SHP77 treated with DMSO at 0.1 percent for 48 hours (cell line): ENCODE results near the gene OR2F2.
A peak's percentile ranks its signal among the peaks of the same experiment; 100 is the strongest.

ENCODE experiments used
- DNase-seq: peaks from one replicate; lab custom pipeline; 2025; lab: John Stamatoyannopoulos, UW

The OR2F2 gene

GRCh38 chr7:143934526-143935325 lies at the start of gene OR2F2:
OR2F2 (plus strand) TSS chr7:143935233; CDS start chr7:143935233, 0 bp downstream.
- no peak for DNase-seq

GRCh38 chr7:143885951-143886350 lies 49.1 kb upstream of the OR2F2 start:
- DNase-seq, result no peak

DNA sequence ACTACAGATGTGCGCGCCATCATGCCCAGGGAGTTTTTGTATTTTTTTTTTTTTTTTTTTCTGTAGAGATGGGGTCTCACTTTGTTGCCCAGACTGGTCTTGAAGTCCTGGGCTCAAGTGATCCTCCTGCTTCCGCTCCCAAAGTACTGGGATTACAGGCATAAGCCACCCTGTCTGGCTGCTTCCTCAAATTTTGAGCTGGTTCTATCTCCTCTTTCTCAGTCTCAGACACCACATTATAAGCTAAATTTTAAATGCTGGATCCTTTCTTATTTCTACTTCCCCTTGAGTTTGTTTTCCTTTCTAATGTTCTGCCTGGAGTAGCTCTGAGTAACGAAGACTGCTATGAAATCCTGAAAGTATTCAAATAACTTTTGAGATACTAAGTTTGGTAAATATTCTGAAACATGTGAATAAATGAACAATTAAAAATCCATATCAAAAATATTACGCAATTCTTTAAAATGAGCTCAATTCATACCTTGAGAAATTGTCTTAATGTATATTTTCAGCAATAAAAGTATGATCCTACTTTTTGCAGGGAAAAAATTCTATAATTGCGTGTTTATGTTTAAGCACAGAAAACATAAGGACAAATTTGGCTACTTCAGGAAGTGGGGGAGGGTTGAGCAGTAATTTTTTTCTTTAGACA lies 48.1 kb upstream of the OR2F2 start:
- DNase-seq, result no peak

GRCh38 chr7:143889068-143889467 lies 46.0 kb upstream of the OR2F2 start:
- no peak for DNase-seq

GRCh38 chr7:143890558-143890957 lies 44.5 kb upstream of the OR2F2 start:
- DNase-seq, result no peak

DNA sequence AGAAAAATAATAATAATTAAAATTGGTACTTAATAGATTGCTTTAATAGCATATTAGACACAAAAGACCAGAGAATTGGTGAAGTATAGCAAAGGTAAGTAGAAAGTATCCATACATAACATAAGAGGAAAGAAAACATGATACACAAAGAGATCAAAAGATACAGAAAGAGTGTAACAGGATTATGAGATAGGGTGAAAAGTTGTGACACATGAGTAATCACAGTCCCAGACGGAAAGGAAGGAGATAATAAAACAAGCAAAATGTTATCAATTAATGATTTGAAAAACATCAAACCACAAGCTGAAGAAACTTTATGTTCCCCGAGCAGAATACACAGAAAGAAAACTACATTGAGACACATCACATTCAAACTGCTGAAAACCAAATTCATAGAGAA lies 43.6 kb upstream of the OR2F2 start:
- no peak for DNase-seq

GRCh38 chr7:143892527-143893300 lies 42.3 kb upstream of the OR2F2 start:
- no peak for DNase-seq

DNA sequence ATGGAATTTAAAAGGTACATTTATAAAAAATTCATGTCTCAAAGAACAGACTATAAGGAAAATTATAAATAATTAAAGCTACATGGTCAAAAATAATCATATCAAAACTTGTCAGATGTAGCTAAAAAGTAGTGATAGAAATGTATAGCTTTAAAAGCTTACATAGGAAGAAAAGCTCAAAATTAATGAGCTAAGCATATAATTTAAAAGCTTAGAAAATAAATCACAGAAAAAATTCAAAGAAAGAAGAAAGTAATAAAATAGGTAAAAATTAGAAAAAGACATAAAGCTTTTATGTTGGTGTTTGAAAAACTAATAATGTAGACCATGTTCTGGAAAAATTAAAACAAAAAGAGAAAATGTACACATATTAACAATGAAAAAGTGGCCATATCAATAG lies 38.4 kb upstream of the OR2F2 start:
- DNase-seq, result no peak

GRCh38 chr7:143898810-143899209 lies 36.2 kb upstream of the OR2F2 start:
- no peak for DNase-seq

- no peak for DNase-seq
Observed at GRCh38 chr7:143900230-143900766, 34.7 kb upstream of the OR2F2 start.

DNA sequence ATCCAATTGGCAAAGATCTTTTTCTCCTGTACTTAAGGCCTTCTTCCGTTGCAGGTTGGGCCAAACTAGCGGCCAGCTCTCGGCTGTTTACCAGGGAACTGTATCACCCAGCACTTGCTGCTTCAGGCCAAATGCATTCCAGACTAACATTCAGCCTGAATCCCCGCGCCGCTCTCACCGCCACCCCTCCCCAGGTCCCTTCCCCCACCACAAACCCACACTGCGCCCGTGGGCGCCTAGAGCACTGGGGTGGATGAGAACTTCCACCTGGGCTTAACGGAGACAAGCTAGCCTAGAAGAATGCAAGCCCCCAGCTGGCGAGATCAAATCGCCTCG lies 33.7 kb upstream of the OR2F2 start:
- no peak for DNase-seq

DNA sequence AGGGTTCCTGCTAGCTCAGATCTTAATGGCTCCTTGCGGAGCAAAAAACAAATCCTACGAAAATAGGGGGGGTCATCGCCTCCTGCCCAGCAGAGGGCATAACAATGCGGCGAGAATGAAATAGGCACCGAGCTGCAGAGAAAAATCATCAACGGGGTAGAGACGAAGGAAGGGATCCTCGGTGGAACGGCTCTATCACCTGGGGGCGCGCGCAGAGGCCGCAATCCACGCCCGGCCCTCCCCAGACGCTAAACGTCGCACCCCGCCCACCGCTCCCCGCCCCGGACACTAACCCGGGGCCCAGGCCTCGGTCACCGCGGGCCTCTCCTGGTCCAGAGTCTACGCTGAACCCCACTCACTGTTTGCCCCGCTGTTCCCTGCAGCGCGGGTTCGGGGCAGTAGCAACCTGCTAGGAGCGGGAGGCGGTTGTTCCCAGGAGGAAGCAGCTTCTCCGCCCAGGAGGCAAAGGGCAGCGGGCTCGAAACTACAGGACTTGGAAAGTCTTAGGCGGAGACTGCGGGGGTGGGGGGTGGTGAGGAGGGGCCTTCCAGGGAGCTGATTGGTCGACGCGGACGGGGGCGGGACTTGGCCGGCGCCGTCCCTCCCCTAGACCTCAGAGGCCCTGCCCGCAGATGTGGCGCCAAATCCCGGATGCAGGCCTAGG lies 33.2 kb upstream of the OR2F2 start, which contains the start of gene TCAF1:
TCAF1 (minus strand) TSS at position 509 of the 664 bp plus-strand sequence. CDS start 25,568 bp downstream, outside the sequence.
- peak; percentile 72 for DNase-seq

- DNase-seq, result no peak
Observed at GRCh38 chr7:143902332-143902899, 32.6 kb upstream of the OR2F2 start.

DNA sequence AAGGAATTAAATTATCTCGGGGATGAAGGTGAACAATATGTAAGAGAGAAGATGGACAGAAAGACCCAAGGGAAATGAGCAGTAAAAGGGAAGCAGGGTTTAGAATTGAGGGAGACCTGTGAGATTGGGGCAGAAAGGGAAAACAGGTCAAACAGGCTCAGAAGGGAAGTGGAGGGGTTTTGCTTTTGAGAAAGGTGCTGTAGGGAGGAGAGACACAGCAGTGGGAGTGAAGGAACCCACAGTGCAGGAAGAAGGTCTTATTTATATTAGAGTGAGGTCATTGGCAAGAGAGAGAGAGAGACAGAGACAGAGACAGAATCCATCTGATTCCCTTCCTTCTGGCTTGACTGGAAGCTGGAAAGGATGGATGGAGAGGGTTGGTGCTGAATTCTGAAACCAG lies 29.5 kb upstream of the OR2F2 start:
- DNase-seq, result no peak

GRCh38 chr7:143906151-143906550 lies 28.9 kb upstream of the OR2F2 start:
- DNase-seq, result no peak

GRCh38 chr7:143906895-143907294 lies 28.1 kb upstream of the OR2F2 start:
- no peak for DNase-seq

GRCh38 chr7:143908120-143908519 lies 26.9 kb upstream of the OR2F2 start:
- no peak for DNase-seq

GRCh38 chr7:143909863-143910262 lies 25.2 kb upstream of the OR2F2 start:
- no peak for DNase-seq

DNA sequence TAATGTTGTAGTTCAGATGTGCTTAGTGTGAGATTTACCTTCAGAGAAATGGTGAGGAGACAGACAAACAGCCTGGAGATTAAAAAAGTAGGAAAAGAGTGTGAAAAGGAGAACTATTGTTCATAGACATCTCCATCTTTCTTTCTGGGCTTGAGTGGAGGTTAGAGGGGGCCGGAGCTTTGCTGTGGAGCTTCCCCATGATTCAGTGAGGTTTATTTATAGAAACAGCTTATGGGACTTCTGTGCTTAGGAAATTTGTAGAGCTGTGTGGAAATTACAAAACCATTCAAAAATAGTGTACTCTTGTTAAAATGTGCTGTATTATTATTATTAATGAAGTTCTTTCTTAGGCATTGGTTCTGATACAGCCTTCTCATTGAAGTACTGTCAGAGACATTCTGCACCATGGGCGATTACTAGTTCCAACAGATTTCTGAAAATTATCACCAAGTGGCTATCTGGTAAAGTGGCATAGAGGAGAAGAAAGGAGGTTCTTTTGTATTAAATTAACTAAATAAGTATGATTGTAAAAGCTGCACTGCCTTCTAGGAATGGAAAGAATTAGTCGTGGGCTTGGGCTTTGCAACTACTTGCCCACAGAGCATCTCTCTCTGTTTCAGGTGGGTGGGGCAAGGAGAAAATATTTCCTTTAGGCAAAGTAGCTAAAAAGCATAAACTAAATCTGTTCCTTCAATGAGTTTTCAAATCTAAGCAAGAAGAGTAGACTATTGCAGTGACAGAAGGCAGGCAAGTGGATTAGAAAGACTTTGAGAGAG lies 24.4 kb upstream of the OR2F2 start:
- no peak for DNase-seq

DNA sequence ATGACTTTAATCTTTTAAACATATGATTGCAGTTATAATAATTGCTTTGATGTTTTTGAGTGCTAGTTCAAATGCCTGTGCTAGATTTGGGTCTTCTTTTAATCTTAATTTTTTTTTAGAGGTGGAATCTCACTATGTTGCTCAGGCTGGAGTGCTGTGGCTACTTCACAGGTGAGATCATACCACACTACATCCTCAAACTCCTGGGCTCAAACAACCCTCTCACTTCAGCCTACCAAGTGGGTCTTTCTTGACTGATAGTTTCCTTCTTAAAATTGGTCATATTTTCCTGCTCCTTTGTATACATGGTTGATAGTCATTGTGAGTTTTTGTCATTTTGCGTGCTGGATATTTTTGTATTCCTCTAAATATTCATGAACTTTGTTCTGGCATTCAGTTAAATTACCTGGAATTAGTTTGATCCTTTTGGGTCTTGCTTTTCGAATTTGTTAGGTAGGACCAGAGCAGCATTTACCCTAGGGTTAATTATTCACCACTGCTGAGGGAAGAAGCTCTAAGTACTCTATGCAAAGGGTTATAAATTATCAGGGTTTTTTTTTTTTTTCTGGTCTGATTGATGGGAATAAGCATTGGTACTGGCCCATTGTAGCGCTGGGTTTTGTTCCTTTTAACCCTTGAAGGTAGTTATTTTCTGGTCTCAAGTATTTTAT lies 21.0 kb upstream of the OR2F2 start:
- DNase-seq, result no peak
